Right renal cortex interstitium (tissue), 3 donors: ENCODE measurements around the gene PLIN3. TPM values are rescaled to one million over a fixed set of nuclear protein-coding genes. Genes with fewer than 3 reads are reported as not detected.
"Not testable (repeated sequence)": the region's sequence is repeated elsewhere in the genome, so short reads cannot be mapped to it uniquely, and the experiment has no call there.

Source experiments
- DNase-seq, 3 donors: peaks; one replicate each; pipeline ENCODE4 v3.0.0-alpha.2; 2013; ENCODE audit warnings: low read depth in 3 of 3, low spot score in 2 of 3
- polyA plus RNA-seq, 3 donors: library from polyadenylated mRNA; unstranded; fragments of 120-200 nt; gene quantifications; one replicate each; pipeline ENCODE4 v1.2.1, GENCODE V29; 2013; ENCODE audit not compliant: insufficient read length in 3 of 3

PLIN3 gene
- polyA plus RNA-seq, 3 donors = 35.4 to 43.7 (median 38.4) TPM

DNA sequence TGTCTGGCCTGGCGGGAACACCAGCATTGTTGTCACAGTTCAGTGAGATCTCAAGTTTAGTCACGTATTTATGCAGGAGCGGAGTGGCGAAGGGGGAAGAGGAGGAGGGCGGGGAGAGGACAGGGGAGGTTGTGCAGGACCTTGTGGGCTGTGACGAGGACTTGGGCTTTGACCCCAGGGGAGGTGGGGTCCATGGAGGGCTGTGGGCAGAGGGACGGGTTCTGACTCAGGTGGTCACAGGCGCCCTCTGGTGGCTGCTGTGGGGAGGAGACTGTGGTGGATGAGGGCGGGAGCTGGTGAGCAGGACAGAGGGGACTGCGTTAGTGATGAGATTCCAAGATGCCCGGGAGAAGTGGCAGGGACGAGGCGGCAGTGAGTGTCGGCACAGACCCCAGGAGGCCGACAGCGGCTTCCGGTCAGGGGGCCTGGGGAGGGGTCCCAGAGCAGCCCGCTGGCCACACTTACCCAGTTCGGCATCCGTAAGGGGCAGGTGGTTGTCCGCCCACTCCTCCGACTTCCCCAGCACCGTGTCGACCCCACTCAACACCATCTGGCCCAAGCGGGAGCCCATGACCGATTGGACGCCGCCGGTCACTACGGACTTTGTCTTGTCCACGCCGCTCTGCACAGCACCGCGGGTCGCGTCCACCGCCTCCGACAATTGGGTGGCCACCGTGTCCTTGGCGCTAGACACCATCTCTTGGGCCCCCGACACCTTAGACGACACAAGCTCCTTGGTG is 15.7 kb downstream of the PLIN3 start:
- DNase-seq = peak in 1 of 3 donors; percentile 53

DNA sequence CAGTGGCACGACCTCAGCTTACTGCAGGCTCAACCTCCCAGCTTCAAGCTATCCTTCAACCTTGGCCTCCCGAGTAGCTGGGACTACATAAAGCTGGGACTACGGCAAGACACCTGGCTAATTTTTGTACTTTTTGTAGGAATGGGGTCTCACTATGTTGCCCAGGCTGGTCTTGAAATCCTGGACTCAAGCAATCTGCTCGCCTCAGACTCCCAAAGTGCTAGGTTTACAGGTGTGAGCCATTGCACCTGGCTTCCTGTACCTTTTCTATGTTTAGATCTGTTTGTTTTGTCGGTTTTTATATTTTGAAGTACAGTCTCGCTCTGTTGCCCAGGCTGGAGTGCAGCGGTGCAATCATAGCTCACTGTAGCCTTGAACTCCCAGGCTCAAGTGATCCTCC is 18.4 kb downstream of the PLIN3 start:
- no peak for DNase-seq

DNA sequence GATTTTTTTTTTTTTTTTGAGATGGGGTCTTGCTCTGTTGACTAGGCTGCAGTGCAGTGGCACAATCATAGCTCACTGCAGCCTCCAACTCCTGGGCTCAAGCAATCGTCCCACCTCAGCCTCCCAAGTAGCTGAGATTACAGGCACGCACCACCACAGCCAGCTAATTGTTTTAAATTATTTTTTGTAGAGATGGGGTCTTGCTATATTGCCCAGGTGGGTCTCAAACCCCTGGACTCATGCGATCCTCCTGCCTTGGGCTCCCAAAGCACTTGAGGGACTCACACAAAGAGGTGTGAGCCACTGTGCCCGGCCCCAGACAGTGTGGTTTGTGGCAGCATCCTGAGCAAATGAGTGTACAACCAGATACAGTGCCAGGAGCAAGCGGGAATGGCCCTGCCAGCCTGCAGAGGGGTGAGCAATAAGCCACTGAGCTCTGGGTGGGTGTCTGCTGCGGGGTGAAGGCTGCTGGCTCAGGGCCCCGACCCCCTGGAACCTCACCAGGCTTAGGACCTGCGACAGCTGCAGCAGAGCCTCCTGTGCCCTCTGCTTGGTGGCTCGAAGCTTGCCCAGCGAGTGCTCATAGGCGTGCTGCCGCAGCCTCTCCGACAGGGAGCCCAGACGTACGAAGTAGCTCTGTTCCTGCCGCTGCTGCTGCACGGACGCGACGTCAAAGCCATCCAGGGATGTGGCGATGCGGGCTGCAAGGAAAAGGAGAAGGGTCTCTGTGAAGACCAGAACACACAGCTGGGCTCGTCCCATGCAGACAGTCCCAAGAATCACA is 20.1 kb downstream of the PLIN3 start:
- no peak for DNase-seq

DNA sequence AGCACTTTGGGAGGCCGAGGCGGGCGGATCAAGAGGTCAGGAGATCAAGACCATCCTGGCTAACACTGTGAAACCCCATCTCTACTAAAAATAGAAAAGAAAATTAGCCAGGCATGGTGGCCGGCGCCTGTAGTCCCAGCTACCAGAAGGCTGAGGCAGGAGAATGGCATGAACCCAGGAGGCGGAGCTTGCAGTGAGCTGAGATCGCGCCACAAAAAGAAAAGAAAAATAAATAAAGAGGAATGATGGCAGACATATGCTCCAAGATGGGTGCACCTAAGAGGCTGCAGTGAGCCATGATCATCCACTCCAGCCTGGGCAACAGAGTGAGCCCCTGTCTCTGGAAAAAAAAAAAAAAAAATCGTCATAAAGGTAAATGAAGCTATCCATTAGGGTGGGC is 21.5 kb downstream of the PLIN3 start:
- DNase-seq = not testable (repeated sequence)

DNA sequence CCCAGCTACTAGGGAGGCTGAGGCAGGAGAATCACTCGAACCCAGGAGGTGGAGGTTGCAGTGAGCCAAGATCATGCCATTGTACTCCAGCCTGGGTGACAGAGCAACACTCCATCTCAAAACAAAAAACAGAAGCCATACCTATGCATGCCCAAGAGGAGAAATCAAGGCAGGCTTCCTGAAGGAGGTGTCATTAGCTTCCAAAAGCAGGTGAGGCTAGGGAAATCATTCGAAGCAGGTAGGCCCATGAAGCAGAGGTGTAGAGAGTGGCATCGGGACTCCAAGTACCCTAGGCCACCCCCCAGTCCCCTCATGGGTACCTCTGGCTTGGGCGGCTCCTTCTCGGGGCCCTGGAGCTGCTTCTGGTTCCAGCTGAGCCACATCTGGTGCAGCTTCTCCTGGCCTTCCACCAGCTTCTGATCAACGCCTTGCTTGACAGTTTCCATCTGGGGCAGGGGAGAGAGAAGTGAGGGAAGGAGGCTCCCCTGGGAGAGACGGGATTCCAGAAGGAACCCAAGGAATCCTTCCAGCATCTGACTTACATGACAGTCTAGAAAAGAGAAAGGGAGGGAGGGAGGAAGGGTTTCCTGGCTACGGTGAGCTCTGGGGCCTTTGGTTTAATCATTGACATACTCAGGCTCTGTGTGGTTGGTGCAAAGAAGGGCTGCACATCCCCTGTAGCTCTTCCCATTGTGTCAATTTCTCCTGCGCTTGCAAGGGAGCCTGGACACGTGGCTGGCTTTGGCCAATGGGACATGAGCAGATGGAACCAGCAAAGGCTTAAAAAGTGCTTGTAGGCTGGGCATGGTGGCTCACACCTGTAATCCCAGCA is 22.9 kb downstream of the PLIN3 start:
- peak in 1 of 3 donors; percentile 47 for DNase-seq

DNA sequence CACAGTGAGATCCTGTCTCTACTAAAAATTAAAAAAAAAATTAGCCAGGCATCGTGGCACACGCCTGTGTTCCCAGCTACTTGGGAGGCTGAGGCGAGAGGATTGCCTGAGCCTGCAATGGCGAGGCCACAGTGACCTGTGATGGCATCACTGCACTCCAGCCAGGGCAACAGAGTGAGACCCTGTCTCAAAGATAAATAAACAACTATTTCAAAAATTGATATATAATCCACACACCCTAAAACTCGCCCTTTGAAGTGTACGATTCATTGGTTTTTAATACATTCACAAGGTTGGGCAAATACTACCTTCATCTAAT is 23.9 kb downstream of the PLIN3 start:
- DNase-seq = no peak

DNA sequence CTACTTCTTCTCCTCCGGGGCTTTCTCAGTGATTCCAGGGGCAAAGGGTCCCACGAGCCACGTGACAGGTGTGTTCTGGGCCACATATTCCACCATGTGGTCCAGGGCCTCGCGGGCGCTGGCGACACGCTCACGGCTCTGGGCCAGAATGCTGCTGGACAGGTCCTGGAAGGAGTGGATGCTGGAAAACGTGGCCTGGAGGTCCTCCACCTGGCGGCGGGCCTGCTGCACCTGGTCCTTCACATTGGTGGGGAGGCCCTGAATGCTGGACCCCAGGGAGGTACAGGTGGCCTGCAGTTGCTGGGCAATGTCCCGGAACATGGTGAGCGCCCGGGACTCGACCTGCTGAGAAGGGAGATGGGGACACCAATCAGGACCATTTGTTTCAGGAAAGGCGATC is 28.3 kb downstream of the PLIN3 start:
- DNase-seq = no peak

DNA sequence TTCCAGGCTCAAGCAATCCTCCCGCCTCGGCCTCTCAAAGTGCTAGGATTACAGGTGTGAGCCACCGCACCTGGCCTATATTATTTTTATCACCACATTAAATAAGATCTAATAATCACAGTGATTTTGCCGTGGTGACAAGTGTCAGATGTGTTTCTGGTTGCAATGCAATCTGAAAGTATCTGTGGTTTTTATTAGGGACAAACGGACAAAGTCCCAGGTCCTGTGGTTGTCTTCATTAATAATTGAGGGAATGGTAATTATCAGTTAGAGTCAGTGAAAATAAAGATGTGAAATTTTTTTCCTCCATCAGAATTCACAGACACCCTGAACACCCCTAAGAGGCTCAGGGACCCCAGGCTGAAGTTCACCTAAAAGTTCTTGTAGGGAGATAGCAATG is 34.7 kb downstream of the PLIN3 start:
- DNase-seq = no peak

DNA sequence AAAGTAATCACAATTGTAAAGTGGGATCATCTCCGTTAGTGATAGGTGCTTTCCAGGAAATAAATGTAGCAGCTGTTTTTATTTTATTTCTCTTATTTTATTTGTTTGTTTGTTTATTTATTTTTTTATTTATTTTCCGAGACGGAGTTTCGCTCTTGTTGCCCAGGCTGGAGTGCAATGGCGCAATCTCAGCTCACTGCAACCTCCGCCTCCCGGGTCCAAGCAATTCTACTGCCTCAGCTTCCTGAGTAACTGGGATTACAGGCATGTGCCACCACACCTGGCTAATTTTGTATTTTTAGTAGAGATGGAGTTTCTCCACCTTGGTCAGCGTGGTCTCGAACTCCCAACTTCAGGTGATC is 35.5 kb downstream of the PLIN3 start:
- not testable (repeated sequence) for DNase-seq

DNA sequence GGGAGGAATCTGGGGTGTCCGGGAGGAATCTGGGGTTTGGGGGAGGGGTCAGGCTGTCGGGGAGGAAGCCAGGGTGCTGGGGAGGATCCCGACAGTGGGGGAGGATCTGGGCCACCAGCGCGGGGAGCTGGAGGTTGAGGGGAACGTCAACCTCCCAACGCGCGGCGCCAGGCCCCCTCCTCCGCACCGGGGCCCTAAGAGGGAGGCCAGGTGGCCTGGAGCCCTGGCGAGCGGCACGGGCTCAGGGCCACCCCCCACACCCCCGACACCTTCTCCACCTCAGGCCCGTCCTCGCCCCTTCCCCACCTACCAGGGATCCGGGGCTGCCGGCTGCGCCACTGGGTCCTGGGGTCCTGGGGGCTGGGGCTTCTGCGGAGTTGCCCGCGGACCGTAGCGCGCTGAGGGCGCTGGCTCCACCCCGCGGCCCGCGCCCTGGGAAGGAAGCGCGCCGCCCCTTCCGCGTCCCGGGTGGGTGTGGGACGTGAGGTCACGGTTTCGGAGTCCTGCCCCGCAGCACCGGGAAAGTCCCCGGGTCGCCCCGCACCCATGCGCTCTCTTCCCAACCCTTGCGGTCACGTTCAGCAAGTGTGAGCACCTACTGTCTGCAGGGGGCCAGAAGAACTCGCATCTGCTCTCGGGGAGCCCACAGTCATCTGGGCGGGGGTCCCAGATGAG is 36.0 kb downstream of the PLIN3 start, which contains the start of gene TICAM1:
TSS of gene TICAM1 (minus strand) at position 409 of the 675 bp plus-strand sequence. CDS start 13,335 bp downstream, outside the sequence.
- DNase-seq = no peak

DNA sequence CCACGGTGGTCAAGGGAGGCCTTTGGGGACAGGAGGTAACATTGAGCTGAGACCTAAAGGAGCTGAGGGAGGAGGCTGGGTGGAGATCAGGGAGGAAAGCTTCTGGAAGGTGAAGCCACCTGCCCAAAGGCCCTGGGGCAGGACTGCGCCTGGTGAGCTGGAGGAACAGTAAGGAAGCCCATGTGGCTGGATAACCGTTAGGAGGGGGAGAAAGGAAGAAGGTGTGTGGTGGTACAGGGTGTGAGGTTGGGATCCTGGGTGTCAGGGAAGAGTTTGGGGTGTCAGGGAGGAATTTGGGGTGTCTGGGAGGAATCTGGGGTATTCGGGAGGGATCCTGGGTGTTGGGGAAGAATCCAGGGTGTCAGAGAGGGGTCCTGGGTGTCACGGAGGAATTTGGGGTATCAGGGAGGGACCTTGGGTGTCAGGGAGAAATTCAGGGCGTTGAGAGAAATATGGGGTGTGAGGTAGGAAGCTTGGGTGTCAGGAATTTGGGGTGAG is 36.6 kb downstream of the PLIN3 start:
- no peak for DNase-seq

DNA sequence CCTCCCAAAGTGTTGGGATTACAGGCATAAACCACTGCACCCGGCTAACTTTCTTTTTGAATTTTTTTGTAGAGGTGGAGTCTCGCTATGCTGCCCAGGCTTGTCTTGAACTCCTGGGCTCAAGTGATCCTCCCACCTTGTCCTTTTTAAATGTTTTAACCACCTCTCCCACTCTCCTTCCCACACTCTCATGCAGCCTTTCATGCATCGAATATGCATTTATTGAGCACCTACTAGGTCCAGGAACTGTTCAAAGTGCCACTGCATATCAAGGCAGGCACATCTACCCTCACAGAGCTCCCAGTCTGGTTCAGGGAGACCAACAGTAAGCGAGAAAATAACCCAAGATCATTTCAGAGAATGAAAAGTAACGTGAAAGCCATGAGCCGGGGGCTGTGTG is 37.1 kb downstream of the PLIN3 start:
- DNase-seq = no peak

DNA sequence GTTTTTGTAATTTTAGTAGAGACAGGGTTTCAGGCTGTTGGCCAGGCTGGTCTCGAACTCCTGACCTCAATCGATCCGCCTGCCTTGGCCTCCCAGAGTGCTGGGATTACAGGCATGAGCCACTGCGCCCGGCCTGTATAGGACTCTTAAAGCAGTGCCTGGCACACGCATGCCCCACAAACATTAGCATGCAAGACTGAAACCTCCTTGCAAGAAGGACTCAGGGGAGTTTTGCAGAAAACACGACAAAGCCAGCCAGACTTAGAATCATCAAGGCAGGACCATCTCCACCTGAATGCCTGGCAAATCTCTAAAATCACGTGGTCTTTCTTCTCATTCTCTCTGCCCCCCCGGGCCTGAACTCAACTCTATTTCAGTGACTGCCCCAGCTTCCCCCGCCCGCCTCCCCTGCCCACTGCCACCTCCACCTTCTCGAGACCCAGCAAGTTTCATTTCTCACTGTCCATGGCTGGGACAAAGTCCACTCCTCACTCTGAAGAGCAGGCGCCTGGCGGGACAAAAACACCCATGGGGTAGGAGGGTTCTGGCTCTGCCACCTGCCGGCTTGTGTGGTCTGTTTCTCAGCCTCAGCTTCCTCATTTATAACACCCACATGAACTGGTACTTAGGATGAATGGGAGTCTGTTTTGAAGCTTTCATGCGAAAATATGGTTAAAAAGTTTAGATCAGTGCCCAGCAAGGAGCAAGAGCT is 38.3 kb downstream of the PLIN3 start:
- no peak for DNase-seq

DNA sequence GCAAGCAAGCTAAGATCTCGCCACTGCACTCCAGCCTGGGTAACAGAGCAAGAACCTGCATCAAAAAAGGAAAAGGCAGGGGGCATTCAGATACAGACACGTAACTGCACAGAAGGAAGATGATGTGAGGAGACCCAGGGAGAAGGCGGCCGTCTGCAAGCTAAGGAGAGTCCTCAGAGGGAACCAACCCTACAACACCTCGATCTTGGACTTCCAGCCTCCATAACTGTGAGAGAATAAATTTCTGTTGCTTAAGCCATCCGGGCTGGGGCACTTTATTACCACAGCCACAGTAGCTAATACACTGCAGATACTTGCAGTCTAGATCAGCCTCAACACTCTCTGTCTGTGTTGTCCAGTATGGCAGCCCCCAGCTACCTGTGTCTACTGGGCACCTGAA is 43.9 kb downstream of the PLIN3 start:
- no peak for DNase-seq

DNA sequence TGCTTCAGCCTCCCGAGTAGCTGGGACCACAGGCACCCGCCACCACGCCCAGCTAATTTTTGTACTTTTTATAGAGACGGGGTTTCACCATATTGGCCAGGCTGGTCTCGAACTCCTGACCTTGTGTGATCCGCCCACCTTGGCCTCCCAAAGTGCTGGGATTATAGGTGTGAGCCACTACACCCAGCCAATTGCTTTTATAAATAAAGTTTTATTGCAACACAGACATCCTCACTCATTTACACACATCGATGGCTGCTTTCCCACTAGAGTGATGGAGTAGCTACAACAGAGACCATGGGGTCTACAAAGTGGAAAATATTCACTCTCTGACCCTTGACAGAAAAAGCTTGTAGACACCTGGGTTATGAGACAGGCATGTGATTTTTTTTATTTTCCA is 45.1 kb downstream of the PLIN3 start:
- DNase-seq = not testable (repeated sequence)

DNA sequence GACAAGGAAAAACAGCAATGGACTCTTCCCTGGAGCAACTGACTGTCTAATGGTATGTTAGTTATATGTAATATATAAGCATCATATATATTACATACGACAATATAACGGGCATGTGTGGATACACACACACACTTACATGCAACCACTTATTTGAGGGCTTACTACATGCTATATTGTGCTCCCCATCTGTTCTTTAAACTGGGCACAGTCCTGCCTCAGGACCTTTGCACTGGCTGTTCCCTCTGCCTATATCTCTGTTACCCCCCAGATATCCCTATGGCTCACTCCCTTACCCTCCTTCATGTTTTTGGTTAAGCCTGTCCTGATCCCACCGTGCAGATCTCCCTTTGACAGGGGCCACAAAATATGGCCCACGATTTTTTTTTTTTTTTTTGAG is 46.2 kb downstream of the PLIN3 start:
- DNase-seq = no peak

DNA sequence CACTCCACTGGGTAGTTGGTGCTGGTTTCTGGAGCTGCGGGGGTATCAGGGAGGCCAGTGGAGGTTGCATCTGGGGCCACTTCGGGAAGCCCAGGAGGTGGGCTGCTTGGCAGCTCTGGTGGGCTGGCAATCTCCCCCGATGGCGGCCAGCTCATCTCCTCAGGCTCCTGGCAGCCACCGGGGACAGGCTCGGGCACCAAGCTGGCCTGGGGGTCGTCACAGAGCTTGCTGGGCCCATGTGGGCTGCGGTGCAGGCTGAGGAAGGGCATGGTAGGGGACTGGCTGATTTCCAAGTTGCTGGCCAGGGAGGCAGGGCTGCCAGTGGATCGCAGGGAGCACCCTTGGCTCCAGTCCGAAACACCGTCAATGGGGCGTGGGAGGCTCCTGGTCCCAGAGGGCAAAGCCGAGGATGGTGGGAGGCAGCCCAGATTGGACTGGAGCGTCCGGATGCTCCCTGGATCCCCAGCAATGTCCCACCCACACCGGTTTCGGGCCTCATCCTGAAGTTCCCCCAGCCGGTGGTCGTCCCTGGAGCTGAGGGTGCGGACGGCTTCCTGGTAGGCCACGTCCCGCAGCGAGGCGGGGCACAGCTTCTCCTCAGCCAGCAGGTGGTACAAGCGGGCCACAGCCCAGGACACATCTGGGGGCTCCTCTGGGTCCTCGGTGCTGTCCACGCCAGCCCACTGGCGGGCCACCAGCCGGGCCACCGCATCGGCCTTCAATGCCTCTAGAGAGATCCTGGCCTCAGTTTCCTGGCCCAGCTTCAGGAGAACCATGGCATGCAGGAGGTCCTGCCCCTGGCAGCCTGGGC is 49.8 kb downstream of the PLIN3 start:
- no peak for DNase-seq

DNA sequence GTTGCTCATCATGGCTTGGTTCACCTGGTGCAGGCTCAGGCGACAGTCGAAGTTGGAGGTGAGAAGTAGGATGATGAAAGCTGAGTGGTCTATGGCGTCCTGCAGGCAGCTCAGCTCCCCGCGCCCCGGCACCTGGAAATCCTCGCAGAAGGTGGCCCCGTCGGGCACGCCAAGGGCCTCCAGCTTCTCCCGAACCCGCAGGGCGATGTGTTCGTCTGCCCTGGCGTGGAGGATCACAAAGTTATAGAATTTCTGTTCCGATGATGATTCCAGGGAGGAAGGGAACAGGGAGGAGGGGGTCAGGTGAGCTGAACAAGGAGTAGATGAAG is 50.6 kb downstream of the PLIN3 start:
- DNase-seq = no peak

DNA sequence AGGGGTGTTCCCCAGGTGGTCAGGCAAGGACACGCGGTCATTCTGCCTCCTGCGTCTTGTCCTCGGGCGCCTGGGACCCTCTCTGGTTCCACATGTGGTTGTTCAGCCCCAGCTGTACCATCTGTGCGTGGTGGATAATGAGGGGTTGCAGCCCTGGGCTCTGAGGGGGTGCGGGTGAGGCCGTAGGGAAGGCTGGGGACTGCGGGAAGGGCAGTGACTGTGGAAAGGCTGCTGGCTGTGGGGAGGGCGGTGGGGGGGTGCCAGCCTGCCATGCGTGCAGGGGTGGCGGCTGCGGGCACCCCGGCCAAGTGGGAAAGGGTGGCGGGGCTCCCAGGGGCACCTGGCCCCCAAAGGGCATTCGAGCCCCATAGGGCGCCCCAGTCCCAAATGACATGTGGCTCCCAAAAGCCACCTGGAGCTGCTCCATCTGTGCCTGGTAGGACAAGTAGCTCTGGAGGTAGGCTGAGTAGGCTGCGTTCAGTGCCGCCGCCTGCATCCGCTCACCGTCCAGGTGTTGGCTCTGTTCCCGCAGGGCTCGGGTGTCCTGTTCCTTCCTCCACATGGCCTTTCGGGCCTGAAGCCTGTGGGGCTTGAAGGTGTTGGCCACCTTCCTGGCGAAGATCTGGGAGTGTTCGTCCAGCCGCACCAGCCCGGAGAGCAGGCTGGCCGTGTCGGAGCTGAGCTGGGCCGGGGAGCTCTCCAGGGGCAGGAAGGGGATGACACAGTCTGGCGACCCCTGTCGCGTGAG is 51.1 kb downstream of the PLIN3 start:
- DNase-seq = no peak
